GM12892 (cell line): ENCODE data around the gene MEI4.

Experiments
- POLR2A ChIP-seq: IDR thresholded peaks from 2 replicates; pipeline ENCODE4 v1.6.1; 2011; ENCODE audit warnings: low read depth, low read length, control low read depth
- POLR2AphosphoS5 ChIP-seq: IDR thresholded peaks from 2 replicates; pipeline ENCODE4 v1.6.1; 2011; ENCODE audit warnings: low read depth, low read length, control low read depth

GRCh38 chr6:77906070-77906469 is 253.2 kb downstream of the MEI4 start:
- TF ChIP-seq POLR2A, result no peak
- TF ChIP-seq POLR2AphosphoS5, result no peak
